Progenitor cell of endocrine pancreas (in vitro differentiated cells): Measurements from ENCODE around the gene PRDM1. TPM values are rescaled to one million over a fixed set of nuclear protein-coding genes. Genes with fewer than 3 reads are reported as not detected.

Source experiments
- DNase-seq: peaks from one replicate; pipeline ENCODE4 v3.0.0; 2021; ENCODE audit warnings: low spot score; ENCODE audit not compliant: unreplicated experiment
- H3K27ac Mint-ChIP-seq: 2 replicates; pipeline ENCODE4 v1.8.0; 2021; ENCODE audit warnings: mild to moderate bottlenecking, moderate library complexity, mixed read lengths
- H3K27me3 Mint-ChIP-seq: 2 replicates; pipeline ENCODE4 v1.8.0; 2021; ENCODE audit warnings: mixed read lengths
- H3K36me3 Mint-ChIP-seq: 2 replicates; pipeline ENCODE4 v1.8.0; 2022; ENCODE audit warnings: mixed read lengths; ENCODE audit not compliant: insufficient read depth
- H3K4me1 Mint-ChIP-seq: 2 replicates; pipeline ENCODE4 v1.8.0; 2021; ENCODE audit warnings: low read depth, mixed read lengths
- H3K4me3 Mint-ChIP-seq: 2 replicates; pipeline ENCODE4 v1.8.0; 2021; ENCODE audit warnings: low read depth, mild to moderate bottlenecking, moderate library complexity, mixed read lengths
- H3K9me3 Mint-ChIP-seq: 2 replicates; pipeline ENCODE4 v1.8.0; 2021; ENCODE audit warnings: low read depth, mixed read lengths
- CTCF ChIP-seq: fragments of 200-600 bp; sonication (generic); IDR thresholded peaks from one replicate; pipeline ENCODE4 v1.5.0; 2021; ENCODE audit warnings: antibody characterized with exemption, mild to moderate bottlenecking; ENCODE audit not compliant: unreplicated experiment
- total RNA-seq: library from RNA; stranded (reverse); gene quantifications from 2 replicates; pipeline ENCODE4 v1.2.1, GENCODE V29; 2021

PRDM1 gene
- total RNA-seq, 1 donor from 2014 or later = 4.3 TPM

- DNase-seq = no peak
- Mint-ChIP-seq H3K4me1 (peaks cover 6% of the 10 kb centered on the region), H3K9me3 (no peaks in the 10 kb centered on the region), H3K27ac (no peak overlapping the region), H3K27me3 (peaks cover 11% of the 10 kb centered on the region), H3K4me3 (no peak overlapping the region), H3K36me3 (no peaks in the 10 kb centered on the region)
- TF ChIP-seq CTCF = no peak
Observed at GRCh38 chr6:106124437-106125430, 38.6 kb downstream of the PRDM1 start.

GRCh38 chr6:106125925-106126435, 39.8 kb downstream of the PRDM1 start:
- DNase-seq = no peak
- no peak overlapping the region for H3K27ac Mint-ChIP-seq
- no peak for TF ChIP-seq CTCF
- H3K9me3 Mint-ChIP-seq = no peaks in the 10 kb centered on the region
- H3K4me1 Mint-ChIP-seq = peaks cover 3% of the 10 kb centered on the region
- H3K27me3 Mint-ChIP-seq = peaks cover 11% of the 10 kb centered on the region
- H3K4me3 Mint-ChIP-seq = no peak overlapping the region
- H3K36me3 Mint-ChIP-seq = no peaks in the 10 kb centered on the region

- no peak overlapping the region for H3K27ac Mint-ChIP-seq
- no peaks in the 10 kb centered on the region for H3K9me3 Mint-ChIP-seq
- H3K36me3 Mint-ChIP-seq = no peaks in the 10 kb centered on the region
- no peak overlapping the region for H3K4me3 Mint-ChIP-seq
- peaks cover 11% of the 10 kb centered on the region for H3K27me3 Mint-ChIP-seq
- DNase-seq = no peak
- no peak for TF ChIP-seq CTCF
- H3K4me1 Mint-ChIP-seq = peaks cover 3% of the 10 kb centered on the region
Observed at GRCh38 chr6:106126482-106126881, 40.3 kb downstream of the PRDM1 start.

- Mint-ChIP-seq H3K36me3 (no peaks in the 10 kb centered on the region), H3K9me3 (no peaks in the 10 kb centered on the region), H3K27me3 (peaks cover 13% of the 10 kb centered on the region), H3K4me1 (no peaks in the 10 kb centered on the region), H3K27ac (no peak overlapping the region), H3K4me3 (no peak overlapping the region)
- no peak for TF ChIP-seq CTCF
- DNase-seq = no peak
Observed at GRCh38 chr6:106128981-106129781, 43.0 kb downstream of the PRDM1 start.

- no peak overlapping the region for H3K27ac Mint-ChIP-seq
- no peaks in the 10 kb centered on the region for H3K9me3 Mint-ChIP-seq
- H3K4me3 Mint-ChIP-seq = no peak overlapping the region
- H3K27me3 Mint-ChIP-seq = peaks cover 5% of the 10 kb centered on the region
- no peak for DNase-seq
- H3K4me1 Mint-ChIP-seq = no peaks in the 10 kb centered on the region
- no peaks in the 10 kb centered on the region for H3K36me3 Mint-ChIP-seq
- TF ChIP-seq CTCF = no peak
Observed at GRCh38 chr6:106132153-106132698, 46.1 kb downstream of the PRDM1 start.
